ENCODE results near the gene CHRM5. TPM values are rescaled to one million over a fixed set of nuclear protein-coding genes. Genes with fewer than 3 reads are reported as not detected.
"Not testable (repeated sequence)": the region's sequence is repeated elsewhere in the genome, so short reads cannot be mapped to it uniquely, and the experiment has no call there.

Gene CHRM5
- total RNA-seq, 2 experiments from 2014 or later, result not detected

DNA sequence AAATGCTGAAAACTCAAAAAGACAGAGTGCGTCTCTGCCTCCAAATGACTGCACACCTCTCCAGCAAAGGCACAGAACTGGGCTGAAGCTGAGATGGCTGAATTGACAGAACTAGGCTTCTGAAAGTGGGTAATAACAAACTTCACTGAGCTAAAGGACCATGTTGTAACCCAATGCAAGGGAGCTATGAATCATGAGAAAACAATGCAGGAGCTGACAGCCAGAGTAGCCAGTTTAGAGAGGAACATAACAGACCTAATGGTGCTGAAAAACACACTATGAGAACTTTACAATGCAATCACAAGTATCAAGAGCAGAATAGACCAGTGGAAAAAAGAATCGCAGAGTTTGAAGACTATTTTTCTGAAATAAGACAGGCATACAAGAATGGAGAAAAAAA is 80.8 kb downstream of the CHRM5 start:
- Mint-ChIP-seq H3K9me3 (peaks cover 21% of the 10 kb centered on the region), H3K4me1 (ENCODE audit: low read depth) (no peaks in the 10 kb centered on the region), H3K27ac (no peak overlapping the region), H3K4me3 (no peak overlapping the region), H3K36me3 (ENCODE audit: low read depth) (peaks cover 23% of the 10 kb centered on the region), H3K27me3 (ENCODE audit: low read depth) (no peaks in the 10 kb centered on the region)
- CTCF ChIA-PET, result interaction anchor here (1.3 to 1.9 kb wide), 3 partner anchors 9 to 161 kb away, joined by 3 to 8 read pairs (median 4); partner anchors contain the start of gene KATNBL1
- intact Hi-C loops (cut with micrococcal nuclease), result no loop called here
- DNase-seq, result no peak

DNA sequence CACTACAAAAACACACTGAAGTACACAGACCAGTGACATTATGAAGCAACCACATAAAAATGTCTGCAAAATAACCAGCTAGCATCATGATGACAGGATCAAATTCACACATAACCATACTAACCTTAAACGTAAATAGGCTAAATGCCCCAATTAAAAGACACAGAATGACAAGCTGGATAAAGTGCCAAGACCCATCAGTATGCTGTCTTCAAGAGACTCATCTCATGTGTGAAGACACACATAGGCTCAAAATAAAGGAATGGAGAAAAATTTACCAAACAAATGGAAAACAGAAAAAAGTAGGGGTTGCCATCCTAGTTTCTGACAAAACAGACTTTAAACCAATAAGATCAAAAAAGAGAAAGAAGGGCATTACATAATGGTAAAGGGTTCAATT is 82.1 kb downstream of the CHRM5 start:
- Mint-ChIP-seq H3K36me3 (ENCODE audit: low read depth) (peaks cover 23% of the 10 kb centered on the region), H3K9me3 (peaks cover 21% of the 10 kb centered on the region)
- H3K27me3 Mint-ChIP-seq (ENCODE audit: low read depth); H3K4me3 Mint-ChIP-seq; DNase-seq; H3K4me1 Mint-ChIP-seq (ENCODE audit: low read depth); intact Hi-C loops (cut with micrococcal nuclease); H3K27ac Mint-ChIP-seq: not testable (repeated sequence)
- CTCF ChIA-PET, result interaction anchor here (1.9 kb wide), 1 partner anchor 11 kb away, joined by 8 read pairs; no protein-coding TSS in a partner anchor

DNA sequence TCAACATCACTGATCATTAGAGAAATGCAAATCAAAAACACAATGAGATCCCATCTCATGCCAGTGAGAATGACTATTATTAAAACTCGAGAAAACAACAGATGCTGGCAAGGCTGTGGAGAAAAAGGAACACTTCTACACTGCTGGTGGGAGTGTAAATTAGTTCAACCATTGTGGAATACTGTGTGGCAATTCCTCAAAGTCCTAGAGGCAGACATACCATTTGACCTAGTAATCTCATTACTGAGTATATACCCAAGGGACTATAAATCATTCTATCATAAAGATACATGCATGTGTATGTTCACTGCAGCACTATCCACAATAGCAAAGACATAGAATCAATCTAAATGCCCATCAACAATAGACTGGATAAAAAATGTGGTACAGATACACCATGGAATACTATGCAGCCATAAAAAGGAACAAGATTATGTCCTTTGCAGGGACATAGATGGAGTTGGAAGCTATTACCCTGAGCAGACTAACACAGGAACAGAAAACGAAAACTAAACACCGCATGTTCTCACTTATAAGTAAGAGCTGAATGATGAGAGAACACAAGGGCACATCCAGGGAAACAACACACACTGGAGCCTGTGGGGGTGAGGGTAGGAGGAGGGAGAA is 85.9 kb downstream of the CHRM5 start:
- Mint-ChIP-seq H3K4me3 (no peak overlapping the region), H3K4me1 (ENCODE audit: low read depth) (no peaks in the 10 kb centered on the region), H3K27me3 (ENCODE audit: low read depth) (no peaks in the 10 kb centered on the region), H3K36me3 (ENCODE audit: low read depth) (peaks cover 20% of the 10 kb centered on the region), H3K9me3 (peaks cover 19% of the 10 kb centered on the region), H3K27ac (no peak overlapping the region)
- CTCF ChIA-PET, result interaction anchor here (0.6 kb wide), 1 partner anchor 177 kb away, joined by 5 read pairs; no protein-coding TSS in a partner anchor
- intact Hi-C loops (cut with micrococcal nuclease), result no loop called here
- DNase-seq, result no peak

DNA sequence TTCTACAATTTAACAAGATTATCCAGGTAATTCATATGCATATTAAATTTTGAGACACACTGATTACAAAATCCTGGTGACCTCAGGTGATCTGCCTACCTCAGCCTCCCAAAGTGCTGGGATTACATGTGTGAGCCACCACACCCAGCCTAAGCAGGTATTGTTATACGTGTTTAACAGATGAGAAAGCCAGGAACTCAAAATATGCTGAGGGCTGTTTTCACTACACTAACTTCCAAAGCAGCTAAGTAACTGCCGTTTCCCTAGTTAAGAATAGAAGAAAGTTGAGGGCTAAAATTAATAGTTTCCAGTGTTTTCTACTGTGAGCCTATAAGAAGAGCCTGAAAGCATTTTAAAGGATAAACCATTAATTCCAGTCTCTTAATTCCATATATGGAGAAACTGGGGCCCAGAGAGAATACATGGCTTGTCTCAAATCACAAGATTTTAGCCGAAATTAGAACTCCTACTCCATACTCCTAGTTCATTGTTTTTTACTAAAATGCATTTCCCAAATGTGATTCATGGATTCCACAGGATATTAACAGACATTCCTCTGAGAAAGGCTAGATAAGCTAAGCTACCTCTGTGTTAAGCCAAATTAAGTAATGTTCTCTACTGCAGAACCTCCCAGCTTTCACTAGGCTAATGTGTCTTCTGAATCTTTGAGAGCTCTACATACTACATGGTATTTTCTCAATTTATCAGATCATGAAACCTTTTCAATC is 87.7 kb downstream of the CHRM5 start:
- H3K4me1 Mint-ChIP-seq (ENCODE audit: low read depth), result no peaks in the 10 kb centered on the region
- H3K9me3 Mint-ChIP-seq, result peaks cover 7% of the 10 kb centered on the region
- H3K27ac Mint-ChIP-seq, result no peak overlapping the region
- H3K27me3 Mint-ChIP-seq (ENCODE audit: low read depth), result no peaks in the 10 kb centered on the region
- DNase-seq, result no peak
- H3K4me3 Mint-ChIP-seq, result no peak overlapping the region
- intact Hi-C loops (cut with micrococcal nuclease), result no loop called here
- CTCF ChIA-PET, result interaction anchor here (0.5 kb wide), 1 partner anchor 29 kb away, joined by 3 read pairs; no protein-coding TSS in a partner anchor
- peaks cover 9% of the 10 kb centered on the region for H3K36me3 Mint-ChIP-seq (ENCODE audit: low read depth)

DNA sequence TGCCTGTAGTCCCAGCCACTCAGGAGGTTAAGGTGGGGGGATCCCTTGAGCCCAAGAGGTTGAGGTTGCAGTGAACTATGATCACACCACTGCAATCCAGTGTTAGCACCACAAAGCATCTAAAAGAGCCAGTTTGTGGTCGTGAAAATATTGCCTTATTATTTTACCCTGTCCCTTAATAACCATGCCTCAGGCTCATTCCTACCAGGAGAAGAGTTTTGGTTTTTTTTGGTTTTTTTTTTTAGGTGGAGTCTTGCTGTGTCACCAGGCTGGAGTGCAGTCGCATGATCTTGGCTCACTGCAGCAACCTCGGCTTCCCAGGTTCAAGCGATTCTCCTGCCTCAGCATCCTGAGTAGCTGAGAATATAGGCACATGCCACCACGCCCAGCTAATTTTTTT is 88.6 kb downstream of the CHRM5 start:
- H3K4me3 Mint-ChIP-seq, result no peak overlapping the region
- no peaks in the 10 kb centered on the region for H3K27me3 Mint-ChIP-seq (ENCODE audit: low read depth)
- H3K9me3 Mint-ChIP-seq, result no peaks in the 10 kb centered on the region
- H3K27ac Mint-ChIP-seq, result no peak overlapping the region
- H3K36me3 Mint-ChIP-seq (ENCODE audit: low read depth), result peaks cover 2% of the 10 kb centered on the region
- no peak for DNase-seq
- no peaks in the 10 kb centered on the region for H3K4me1 Mint-ChIP-seq (ENCODE audit: low read depth)
- intact Hi-C loops (cut with micrococcal nuclease), result no loop called here
- CTCF ChIA-PET, result no interaction called here

DNA sequence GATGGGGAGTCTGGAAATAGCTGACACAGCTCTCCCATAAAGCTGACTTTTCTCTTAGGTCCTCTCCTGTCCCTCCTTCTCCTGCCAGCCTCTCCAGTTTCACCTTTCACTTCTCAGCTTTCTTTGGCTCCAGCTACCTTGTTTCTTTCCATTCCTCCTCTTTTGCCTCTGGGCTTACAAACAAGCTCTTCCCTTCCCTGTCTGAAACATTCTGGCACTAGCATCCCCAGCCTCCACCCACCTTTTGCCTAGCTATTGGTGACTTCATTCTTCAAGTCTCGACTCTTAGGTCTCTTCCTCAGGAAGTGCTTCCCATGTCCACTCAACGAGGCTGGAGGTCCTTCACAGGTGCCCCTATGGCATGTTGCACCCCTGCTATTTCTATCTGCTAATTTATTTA is 91.2 kb downstream of the CHRM5 start:
- CTCF ChIA-PET, result interaction anchor here (0.7 to 9.0 kb wide), 5 partner anchors 18 to 754 kb away, joined by 3 to 59 read pairs (median 6); partner anchors contain the start of gene KATNBL1

DNA sequence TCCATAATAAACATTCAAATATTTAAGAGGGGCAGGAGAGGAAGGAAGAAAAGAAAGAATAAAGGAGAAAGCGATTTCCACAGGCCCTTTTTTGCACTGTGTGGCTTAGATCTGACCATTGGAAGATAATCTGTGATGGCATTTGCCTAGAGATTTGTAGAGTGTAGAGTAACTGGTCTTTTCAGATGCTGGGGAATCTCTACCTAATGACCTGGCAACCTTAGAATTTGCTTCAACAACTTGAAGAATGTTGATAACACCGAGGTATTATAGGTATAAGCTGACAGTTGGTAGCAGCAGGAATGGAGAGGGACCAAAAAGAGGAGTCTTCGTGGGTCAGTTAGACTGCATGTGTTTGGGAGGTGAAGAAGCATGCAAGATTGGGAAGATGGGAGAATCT is 91.6 kb downstream of the CHRM5 start:
- intact Hi-C loops (cut with micrococcal nuclease), result no loop called here
- Mint-ChIP-seq H3K9me3 (no peaks in the 10 kb centered on the region), H3K4me3 (no peak overlapping the region), H3K27ac (no peak overlapping the region), H3K27me3 (ENCODE audit: low read depth) (no peaks in the 10 kb centered on the region), H3K36me3 (ENCODE audit: low read depth) (no peaks in the 10 kb centered on the region), H3K4me1 (ENCODE audit: low read depth) (no peaks in the 10 kb centered on the region)
- CTCF ChIA-PET, result interaction anchor here (0.6 to 9.0 kb wide), 5 partner anchors 17 to 879 kb away, joined by 3 to 59 read pairs (median 6); partner anchors contain the start of gene KATNBL1
- no peak for DNase-seq

More for the DNA sequence above, 91.2 kb downstream of the CHRM5 start:
- H3K4me3 Mint-ChIP-seq, result no peak overlapping the region
- H3K27ac Mint-ChIP-seq, result no peak overlapping the region
- no peaks in the 10 kb centered on the region for H3K9me3 Mint-ChIP-seq
- H3K36me3 Mint-ChIP-seq (ENCODE audit: low read depth), result no peaks in the 10 kb centered on the region
- H3K27me3 Mint-ChIP-seq (ENCODE audit: low read depth), result no peaks in the 10 kb centered on the region
- H3K4me1 Mint-ChIP-seq (ENCODE audit: low read depth), result no peaks in the 10 kb centered on the region
- intact Hi-C loops (cut with micrococcal nuclease), result no loop called here
- DNase-seq, result no peak

DNA sequence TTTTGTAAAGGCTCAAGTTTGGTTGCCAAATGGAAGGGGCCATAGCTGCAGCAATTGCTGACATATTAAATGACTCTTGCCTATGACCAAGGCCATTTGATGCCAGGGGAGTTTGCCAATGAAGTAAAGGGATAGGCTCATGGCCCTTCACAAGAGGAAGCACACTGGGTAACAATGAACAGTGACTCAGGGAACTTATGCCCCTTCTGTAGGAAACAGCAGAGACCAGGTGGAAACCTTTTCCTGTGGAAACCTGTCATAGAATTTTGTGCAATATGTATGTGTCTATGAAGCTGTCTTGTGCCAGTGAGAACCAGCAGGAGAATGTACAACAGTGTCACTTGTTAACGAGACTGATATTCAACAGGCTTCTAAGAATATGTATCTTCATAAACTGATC is 96.1 kb downstream of the CHRM5 start:
- no peaks in the 10 kb centered on the region for H3K36me3 Mint-ChIP-seq (ENCODE audit: low read depth)
- intact Hi-C loops (cut with micrococcal nuclease), result no loop called here
- H3K9me3 Mint-ChIP-seq, result no peaks in the 10 kb centered on the region
- no peak overlapping the region for H3K4me3 Mint-ChIP-seq
- H3K27ac Mint-ChIP-seq, result no peak overlapping the region
- no peak for DNase-seq
- CTCF ChIA-PET, result interaction anchor here (0.6 to 9.0 kb wide), 2 partner anchors 146 to 852 kb away, joined by 3 to 59 read pairs; partner anchors contain the start of gene KATNBL1
- H3K27me3 Mint-ChIP-seq (ENCODE audit: low read depth), result no peaks in the 10 kb centered on the region
- H3K4me1 Mint-ChIP-seq (ENCODE audit: low read depth), result no peaks in the 10 kb centered on the region

DNA sequence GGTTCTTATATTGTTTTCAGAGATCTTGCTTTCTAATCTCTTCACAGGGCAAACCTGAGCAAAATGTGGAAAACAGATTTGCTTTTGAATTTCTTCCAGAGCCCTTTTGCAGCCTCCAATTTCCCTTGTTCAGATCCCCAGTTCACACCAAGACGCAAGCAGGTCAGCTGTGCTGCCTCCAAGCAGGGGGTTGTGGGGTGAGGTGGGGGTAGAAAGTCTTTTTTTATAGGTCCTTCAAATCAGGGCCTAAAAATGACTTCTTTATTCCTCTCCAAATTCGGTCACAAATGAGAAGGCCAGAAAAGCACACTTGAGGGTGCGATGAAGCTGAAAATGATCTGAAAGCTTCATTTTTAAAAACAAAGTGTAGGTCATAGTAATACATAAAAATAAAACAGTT is 97.0 kb downstream of the CHRM5 start:
- Mint-ChIP-seq H3K27me3 (ENCODE audit: low read depth) (no peaks in the 10 kb centered on the region), H3K9me3 (no peaks in the 10 kb centered on the region), H3K27ac (no peak overlapping the region), H3K36me3 (ENCODE audit: low read depth) (no peaks in the 10 kb centered on the region), H3K4me3 (no peak overlapping the region), H3K4me1 (ENCODE audit: low read depth) (no peaks in the 10 kb centered on the region)
- DNase-seq, result no peak
- intact Hi-C loops (cut with micrococcal nuclease), result no loop called here
- CTCF ChIA-PET, result interaction anchor here (1.2 to 9.0 kb wide), 2 partner anchors 12 to 145 kb away, joined by 3 to 59 read pairs; partner anchors contain the start of gene KATNBL1

DNA sequence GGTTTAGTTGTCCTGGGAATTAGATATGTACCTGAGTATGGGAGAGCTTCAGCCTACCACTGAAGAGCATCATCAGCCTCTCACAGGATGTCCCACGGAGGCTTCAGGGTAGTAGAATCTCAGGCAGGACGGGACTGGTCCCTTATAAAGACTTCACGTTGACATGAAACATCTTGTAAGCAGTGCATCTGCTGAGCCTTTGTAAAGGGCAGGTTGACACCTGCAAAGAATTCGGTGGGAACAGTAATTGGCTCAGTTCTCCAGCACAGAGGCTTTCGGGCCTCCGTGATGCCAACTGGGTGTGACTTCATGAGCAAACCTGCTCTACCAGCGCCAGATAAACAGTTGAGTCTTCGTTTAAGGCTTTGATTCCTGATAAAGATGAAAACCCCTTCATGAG is 97.6 kb downstream of the CHRM5 start:
- Mint-ChIP-seq H3K36me3 (ENCODE audit: low read depth) (no peaks in the 10 kb centered on the region), H3K27me3 (ENCODE audit: low read depth) (no peaks in the 10 kb centered on the region), H3K9me3 (no peaks in the 10 kb centered on the region), H3K4me1 (ENCODE audit: low read depth) (no peaks in the 10 kb centered on the region), H3K27ac (no peak overlapping the region), H3K4me3 (no peak overlapping the region)
- CTCF ChIA-PET, result interaction anchor here (0.6 to 9.0 kb wide), 3 partner anchors 11 to 144 kb away, joined by 3 to 59 read pairs (median 3); partner anchors contain the start of gene KATNBL1
- DNase-seq, result no peak
- intact Hi-C loops (cut with micrococcal nuclease), result no loop called here

DNA sequence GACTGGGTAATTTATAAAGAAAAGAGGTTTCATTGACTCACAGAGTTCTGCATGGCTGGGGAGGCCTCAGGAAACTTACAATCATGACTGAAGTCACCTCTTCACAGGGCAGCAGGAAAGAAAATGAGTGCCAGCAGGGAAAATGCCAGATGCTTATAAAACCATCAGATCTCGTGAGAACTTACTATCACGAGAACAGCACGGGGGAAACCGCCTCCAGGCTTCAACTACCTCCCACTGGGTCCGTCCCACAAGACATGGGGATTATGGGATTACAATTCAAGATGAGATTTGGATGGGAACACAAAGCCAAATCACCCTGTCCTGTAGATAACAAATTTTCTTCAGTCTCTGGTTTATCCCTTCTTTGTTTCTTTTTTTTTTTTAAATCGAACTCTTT is 101.7 kb downstream of the CHRM5 start:
- H3K27ac Mint-ChIP-seq, result no peak overlapping the region
- intact Hi-C loops (cut with micrococcal nuclease), result no loop called here
- no peaks in the 10 kb centered on the region for H3K4me1 Mint-ChIP-seq (ENCODE audit: low read depth)
- H3K36me3 Mint-ChIP-seq (ENCODE audit: low read depth), result no peaks in the 10 kb centered on the region
- CTCF ChIA-PET, result no interaction called here
- H3K27me3 Mint-ChIP-seq (ENCODE audit: low read depth), result no peaks in the 10 kb centered on the region
- no peaks in the 10 kb centered on the region for H3K9me3 Mint-ChIP-seq
- no peak for DNase-seq
- H3K4me3 Mint-ChIP-seq, result no peak overlapping the region

DNA sequence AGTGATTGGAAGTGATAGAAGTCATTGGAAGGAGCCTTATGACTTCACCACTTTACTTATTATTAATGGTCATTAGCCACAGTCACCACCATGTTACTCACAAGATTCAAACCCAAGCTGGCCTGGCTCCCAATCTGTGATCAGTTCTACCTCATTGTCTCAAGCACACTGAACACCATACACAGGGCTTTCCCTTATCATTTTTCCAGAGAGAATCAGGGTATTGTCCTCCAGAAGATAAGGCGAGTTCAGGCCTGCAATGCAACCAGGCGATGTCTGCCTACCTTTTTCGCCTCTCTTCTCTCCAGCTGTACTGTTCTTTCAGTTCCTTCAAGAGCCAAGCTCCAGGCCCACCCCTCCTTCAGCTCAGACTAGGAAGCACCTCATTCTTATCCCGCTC is 108.5 kb downstream of the CHRM5 start:
- CTCF ChIA-PET, result interaction anchor here (1.0 to 1.7 kb wide), 2 partner anchors 11 to 16 kb away, joined by 3 to 6 read pairs; no protein-coding TSS in a partner anchor
- no peak for DNase-seq

More for the DNA sequence above, 108.5 kb downstream of the CHRM5 start:
- Mint-ChIP-seq H3K9me3 (no peaks in the 10 kb centered on the region), H3K4me1 (ENCODE audit: low read depth) (no peaks in the 10 kb centered on the region), H3K36me3 (ENCODE audit: low read depth) (no peaks in the 10 kb centered on the region), H3K4me3 (no peak overlapping the region), H3K27ac (no peak overlapping the region), H3K27me3 (ENCODE audit: low read depth) (no peaks in the 10 kb centered on the region)
- intact Hi-C loops (cut with micrococcal nuclease), result no loop called here
